ENCODE results near the gene FGF18.

- TF ChIP-seq CTCF (IDR thresholded peaks at IDR 0.05; ENCODE audit: insufficient read depth, low read length, poor library complexity, severe bottlenecking): no peak
- no peak for TF ChIP-seq EZH2phosphoT487 (conservative IDR thresholded peaks at IDR 0.05; ENCODE audit: low read length)
Measured at GRCh38 chr5:171418982-171419687, at the start of gene FGF18.

Measured in SU-DHL-6 (cell line).